Measurements from ENCODE around the gene METTL3. TPM values are rescaled to one million over a fixed set of nuclear protein-coding genes. Genes with fewer than 3 reads are reported as not detected.

METTL3 gene
- total and polyA plus RNA-seq, 2 of the 13 experiments (the other 11 are each of a cell fraction or from before 2014, with no cell fraction given) = 123 to 130 TPM

DNA sequence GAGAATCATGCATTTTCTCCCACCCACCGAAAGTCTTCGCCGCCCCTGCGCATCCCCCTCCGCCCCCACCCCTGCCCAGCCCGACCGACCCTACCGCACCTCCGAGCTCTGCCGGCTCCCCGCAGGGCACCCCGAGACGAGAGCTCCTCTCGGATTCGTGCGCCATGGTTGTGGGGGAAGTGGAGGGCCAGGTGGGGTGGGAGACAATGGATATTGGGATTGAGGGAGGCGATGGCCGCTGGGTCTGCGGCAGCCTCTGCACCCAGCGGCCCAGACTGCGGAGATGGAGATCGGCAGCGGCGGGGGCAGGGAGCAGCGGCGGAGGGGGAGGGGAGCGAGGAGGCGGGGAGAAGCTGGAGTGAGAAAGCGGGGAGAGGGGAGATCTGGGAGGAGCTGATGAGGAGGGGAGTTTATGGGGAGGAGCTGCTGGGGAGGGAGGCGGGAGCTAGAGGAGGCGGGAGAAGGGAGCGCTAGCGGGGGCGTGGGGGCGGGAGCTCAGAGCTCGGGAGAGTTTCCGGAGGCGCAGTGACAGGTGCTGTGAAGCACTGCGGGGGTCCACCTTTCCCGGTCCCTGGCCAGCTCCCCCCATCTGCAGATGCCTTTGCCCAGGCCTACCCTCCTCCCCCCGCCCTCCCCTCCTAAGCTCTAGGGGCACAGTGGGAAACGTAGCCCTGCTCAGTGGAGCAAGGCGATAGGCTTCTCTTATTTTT lies 15.0 kb upstream of the METTL3 start, which contains the start of gene SALL2 (continued):
- peak; percentile 33; the same call in 1 of the 2 replicates for TF ChIP-seq CHD2 (IDR thresholded peaks at IDR 0.05; ENCODE audit: low read depth, low read length)
- peak; percentile 76; the same call in 1 of the 2 replicates for TF ChIP-seq ETV5 (CRISPR knock-in tag; IDR thresholded peaks at IDR 0.05; ENCODE audit: borderline replicate concordance)
- TF ChIP-seq TMF1 (CRISPR knock-in tag; IDR thresholded peaks at IDR 0.05; ENCODE audit: low read depth) = 0 out of 2 replicates have a peak, but pooled peaks have one; percentile 15
- TF ChIP-seq, protein P1, sequence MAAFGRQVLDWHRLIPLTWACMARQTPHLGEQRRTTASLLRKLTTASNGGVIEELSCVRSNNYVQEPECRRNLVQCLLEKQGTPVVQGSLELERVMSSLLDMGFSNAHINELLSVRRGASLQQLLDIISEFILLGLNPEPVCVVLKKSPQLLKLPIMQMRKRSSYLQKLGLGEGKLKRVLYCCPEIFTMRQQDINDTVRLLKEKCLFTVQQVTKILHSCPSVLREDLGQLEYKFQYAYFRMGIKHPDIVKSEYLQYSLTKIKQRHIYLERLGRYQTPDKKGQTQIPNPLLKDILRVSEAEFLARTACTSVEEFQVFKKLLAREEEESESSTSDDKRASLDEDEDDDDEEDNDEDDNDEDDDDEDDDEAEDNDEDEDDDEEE (CRISPR knock-in tag; IDR thresholded peaks at IDR 0.05) = no peak
- TF ChIP-seq, protein P2, sequence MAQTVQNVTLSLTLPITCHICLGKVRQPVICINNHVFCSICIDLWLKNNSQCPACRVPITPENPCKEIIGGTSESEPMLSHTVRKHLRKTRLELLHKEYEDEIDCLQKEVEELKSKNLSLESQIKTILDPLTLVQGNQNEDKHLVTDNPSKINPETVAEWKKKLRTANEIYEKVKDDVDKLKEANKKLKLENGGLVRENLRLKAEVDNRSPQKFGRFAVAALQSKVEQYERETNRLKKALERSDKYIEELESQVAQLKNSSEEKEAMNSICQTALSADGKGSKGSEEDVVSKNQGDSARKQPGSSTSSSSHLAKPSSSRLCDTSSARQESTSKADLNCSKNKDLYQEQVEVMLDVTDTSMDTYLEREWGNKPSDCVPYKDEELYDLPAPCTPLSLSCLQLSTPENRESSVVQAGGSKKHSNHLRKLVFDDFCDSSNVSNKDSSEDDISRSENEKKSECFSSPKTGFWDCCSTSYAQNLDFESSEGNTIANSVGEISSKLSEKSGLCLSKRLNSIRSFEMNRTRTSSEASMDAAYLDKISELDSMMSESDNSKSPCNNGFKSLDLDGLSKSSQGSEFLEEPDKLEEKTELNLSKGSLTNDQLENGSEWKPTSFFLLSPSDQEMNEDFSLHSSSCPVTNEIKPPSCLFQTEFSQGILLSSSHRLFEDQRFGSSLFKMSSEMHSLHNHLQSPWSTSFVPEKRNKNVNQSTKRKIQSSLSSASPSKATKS (CRISPR knock-in tag; IDR thresholded peaks at IDR 0.05) = no peak
- peak; percentile 79; the same call in 1 of the 2 replicates for TF ChIP-seq ZNF232 (CRISPR knock-in tag; IDR thresholded peaks at IDR 0.05; ENCODE audit: borderline replicate concordance)
- peak; percentile 97 for TF ChIP-seq PRPF4 (IDR thresholded peaks at IDR 0.05; ENCODE audit: low read depth, low read length, poor library complexity, severe bottlenecking)
- no peak for TF ChIP-seq EEA1 (CRISPR knock-in tag; IDR thresholded peaks at IDR 0.05; ENCODE audit: borderline replicate concordance)
- peak; percentile 74; the same call in 1 of the 2 replicates for TF ChIP-seq KAT7 (CRISPR knock-in tag; IDR thresholded peaks at IDR 0.05; ENCODE audit: borderline replicate concordance)
- TF ChIP-seq ZMYM3 (CRISPR knock-in tag; IDR thresholded peaks at IDR 0.05) = 0 out of 2 replicates have a peak, but pooled peaks have one; percentile 5
- TF ChIP-seq, protein P3, sequence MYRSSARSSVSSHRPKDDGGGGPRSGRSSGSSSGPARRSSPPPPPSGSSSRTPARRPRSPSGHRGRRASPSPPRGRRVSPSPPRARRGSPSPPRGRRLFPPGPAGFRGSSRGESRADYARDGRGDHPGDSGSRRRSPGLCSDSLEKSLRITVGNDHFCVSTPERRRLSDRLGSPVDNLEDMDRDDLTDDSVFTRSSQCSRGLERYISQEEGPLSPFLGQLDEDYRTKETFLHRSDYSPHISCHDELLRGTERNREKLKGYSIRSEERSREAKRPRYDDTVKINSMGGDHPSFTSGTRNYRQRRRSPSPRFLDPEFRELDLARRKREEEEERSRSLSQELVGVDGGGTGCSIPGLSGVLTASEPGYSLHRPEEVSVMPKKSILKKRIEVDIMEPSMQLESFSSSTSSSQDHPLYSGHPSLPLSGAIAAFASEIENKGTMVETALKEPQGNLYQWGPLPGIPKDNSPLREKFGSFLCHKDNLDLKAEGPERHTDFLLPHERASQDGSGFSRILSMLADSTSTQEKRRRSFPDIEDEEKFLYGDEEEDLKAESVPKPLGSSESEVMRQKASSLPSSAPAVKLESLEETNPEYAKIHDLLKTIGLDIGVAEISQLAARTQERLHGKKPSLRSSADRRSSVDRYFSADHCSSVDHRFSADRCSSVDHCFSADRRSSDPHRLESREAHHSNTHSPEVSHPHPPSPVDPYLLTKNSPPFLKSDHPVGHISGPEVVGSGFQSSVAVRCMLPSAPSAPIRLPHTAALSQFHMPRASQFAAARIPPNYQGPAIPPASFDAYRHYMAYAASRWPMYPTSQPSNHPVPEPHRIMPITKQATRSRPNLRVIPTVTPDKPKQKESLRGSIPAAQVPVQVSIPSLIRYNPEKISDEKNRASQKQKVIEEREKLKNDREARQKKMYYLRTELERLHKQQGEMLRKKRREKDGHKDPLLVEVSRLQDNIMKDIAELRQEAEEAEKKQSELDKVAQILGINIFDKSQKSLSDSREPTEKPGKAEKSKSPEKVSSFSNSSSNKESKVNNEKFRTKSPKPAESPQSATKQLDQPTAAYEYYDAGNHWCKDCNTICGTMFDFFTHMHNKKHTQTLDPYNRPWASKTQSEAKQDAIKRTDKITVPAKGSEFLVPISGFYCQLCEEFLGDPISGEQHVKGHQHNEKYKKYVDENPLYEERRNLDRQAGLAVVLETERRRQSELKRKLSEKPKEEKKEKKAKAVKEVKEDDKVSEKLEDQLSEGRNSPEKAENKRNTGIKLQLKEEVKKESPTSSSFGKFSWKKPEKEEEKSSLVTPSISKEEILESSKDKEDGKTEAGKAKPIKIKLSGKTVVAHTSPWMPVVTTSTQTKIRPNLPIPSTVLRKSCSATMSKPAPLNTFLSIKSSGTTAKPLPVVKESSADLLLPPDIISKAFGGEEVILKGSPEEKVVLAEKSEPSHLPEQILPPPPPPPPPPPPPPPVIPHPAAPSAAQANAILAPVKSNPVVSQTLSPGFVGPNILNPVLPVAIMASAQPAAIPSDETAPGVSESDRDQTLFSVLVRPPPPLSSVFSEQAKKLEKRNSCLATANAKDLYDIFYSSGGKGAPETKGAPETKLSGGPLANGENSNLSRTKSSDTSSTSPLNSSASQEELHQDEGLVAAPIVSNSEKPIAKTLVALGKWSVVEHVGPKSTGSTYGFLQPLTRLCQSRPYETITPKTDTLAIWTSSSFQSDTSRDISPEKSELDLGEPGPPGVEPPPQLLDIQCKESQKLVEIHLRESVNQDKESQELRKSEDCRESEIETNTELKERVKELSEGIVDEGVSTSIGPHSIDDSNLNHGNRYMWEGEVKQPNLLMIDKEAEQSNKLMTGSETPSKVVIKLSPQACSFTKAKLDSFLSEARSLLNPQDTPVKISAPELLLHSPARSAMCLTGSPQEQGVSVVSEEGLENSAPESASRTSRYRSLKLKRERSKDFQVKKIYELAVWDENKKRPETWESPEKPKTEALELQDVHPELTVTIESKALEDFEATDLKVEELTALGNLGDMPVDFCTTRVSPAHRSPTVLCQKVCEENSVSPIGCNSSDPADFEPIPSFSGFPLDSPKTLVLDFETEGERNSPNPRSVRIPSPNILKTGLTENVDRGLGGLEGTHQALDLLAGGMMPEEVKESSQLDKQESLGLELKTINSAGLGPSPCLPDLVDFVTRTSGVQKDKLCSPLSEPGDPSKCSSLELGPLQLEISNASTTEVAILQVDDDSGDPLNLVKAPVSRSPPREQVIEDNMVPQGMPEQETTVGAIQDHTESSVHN (CRISPR knock-in tag; IDR thresholded peaks at IDR 0.05) = no peak
- TF ChIP-seq, protein P4, sequence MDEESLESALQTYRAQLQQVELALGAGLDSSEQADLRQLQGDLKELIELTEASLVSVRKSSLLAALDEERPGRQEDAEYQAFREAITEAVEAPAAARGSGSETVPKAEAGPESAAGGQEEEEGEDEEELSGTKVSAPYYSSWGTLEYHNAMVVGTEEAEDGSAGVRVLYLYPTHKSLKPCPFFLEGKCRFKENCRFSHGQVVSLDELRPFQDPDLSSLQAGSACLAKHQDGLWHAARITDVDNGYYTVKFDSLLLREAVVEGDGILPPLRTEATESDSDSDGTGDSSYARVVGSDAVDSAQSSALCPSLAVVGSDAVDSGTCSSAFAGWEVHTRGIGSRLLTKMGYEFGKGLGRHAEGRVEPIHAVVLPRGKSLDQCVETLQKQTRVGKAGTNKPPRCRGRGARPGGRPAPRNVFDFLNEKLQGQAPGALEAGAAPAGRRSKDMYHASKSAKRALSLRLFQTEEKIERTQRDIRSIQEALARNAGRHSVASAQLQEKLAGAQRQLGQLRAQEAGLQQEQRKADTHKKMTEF (CRISPR knock-in tag; IDR thresholded peaks at IDR 0.05) = peak; percentile 27; the same call in 1 of the 2 replicates
- TF ChIP-seq, protein P5, sequence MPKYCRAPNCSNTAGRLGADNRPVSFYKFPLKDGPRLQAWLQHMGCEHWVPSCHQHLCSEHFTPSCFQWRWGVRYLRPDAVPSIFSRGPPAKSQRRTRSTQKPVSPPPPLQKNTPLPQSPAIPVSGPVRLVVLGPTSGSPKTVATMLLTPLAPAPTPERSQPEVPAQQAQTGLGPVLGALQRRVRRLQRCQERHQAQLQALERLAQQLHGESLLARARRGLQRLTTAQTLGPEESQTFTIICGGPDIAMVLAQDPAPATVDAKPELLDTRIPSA (CRISPR knock-in tag; IDR thresholded peaks at IDR 0.05; ENCODE audit: borderline replicate concordance) = 0 out of 2 replicates have a peak, but pooled peaks have one; percentile 71
- peak; percentile 98 for TF ChIP-seq ZNF775 (CRISPR knock-in tag; IDR thresholded peaks at IDR 0.05; ENCODE audit: borderline replicate concordance)
